GM21576 (cell line): ENCODE measurements around the gene EDAR.

ENCODE experiments used
- ATAC-seq: cut with Tn5 transposase; IDR thresholded peaks from one replicate; pipeline ENCODE4 v1.9.1; 2021; ENCODE audit warnings: mild to moderate bottlenecking, moderate library complexity; ENCODE audit not compliant: unreplicated experiment

The EDAR gene

GRCh38 chr2:109005686-109006204, 16.7 kb upstream of the EDAR start:
- ATAC-seq = no peak

- no peak for ATAC-seq
These were observed 12.2 kb upstream of the EDAR start for GRCh38 chr2:109001201-109001600.

- ATAC-seq = no peak
These were observed 11.7 kb upstream of the EDAR start for GRCh38 chr2:109000738-109001137.

GRCh38 chr2:108998911-108999310, 9.9 kb upstream of the EDAR start:
- ATAC-seq = no peak

- no peak for ATAC-seq
These were observed 5.2 kb upstream of the EDAR start for GRCh38 chr2:108994178-108994577.

GRCh38 chr2:108993095-108993937, 4.3 kb upstream of the EDAR start:
- ATAC-seq = no peak

GRCh38 chr2:108988076-108988795, 784 bp downstream of the EDAR start:
- ATAC-seq = no peak

- ATAC-seq = no peak
These were observed 2.0 kb downstream of the EDAR start for GRCh38 chr2:108986916-108987510.

- ATAC-seq = no peak
These were observed 5.4 kb downstream of the EDAR start for GRCh38 chr2:108983610-108984009.

- ATAC-seq = no peak
These were observed 6.0 kb downstream of the EDAR start for GRCh38 chr2:108983061-108983460.

- no peak for ATAC-seq
These were observed 6.8 kb downstream of the EDAR start for GRCh38 chr2:108982259-108982679.

GRCh38 chr2:108981846-108982245, 7.2 kb downstream of the EDAR start:
- ATAC-seq = no peak

GRCh38 chr2:108980076-108980475, 8.9 kb downstream of the EDAR start:
- ATAC-seq = no peak

- ATAC-seq = no peak
These were observed 9.6 kb downstream of the EDAR start for GRCh38 chr2:108979461-108979860.

GRCh38 chr2:108978709-108979111, 10.3 kb downstream of the EDAR start:
- ATAC-seq = no peak

- ATAC-seq = no peak
These were observed 13.2 kb downstream of the EDAR start for GRCh38 chr2:108975613-108976435.

GRCh38 chr2:108974674-108975073, 14.3 kb downstream of the EDAR start:
- ATAC-seq = no peak

- no peak for ATAC-seq
These were observed 16.4 kb downstream of the EDAR start for GRCh38 chr2:108972663-108973062.

GRCh38 chr2:108971661-108972566, 17.1 kb downstream of the EDAR start:
- no peak for ATAC-seq

- no peak for ATAC-seq
These were observed 18.7 kb downstream of the EDAR start for GRCh38 chr2:108970369-108970768.
